Raji (cell line): ENCODE data around the gene FXYD7.

Experiments
- POLR2A ChIP-seq: IDR thresholded peaks from 2 replicates; pipeline ENCODE4 v1.6.1; 2011; ENCODE audit warnings: low read depth, low read length, control low read depth; ENCODE audit not compliant: insufficient read depth

Gene FXYD7

DNA sequence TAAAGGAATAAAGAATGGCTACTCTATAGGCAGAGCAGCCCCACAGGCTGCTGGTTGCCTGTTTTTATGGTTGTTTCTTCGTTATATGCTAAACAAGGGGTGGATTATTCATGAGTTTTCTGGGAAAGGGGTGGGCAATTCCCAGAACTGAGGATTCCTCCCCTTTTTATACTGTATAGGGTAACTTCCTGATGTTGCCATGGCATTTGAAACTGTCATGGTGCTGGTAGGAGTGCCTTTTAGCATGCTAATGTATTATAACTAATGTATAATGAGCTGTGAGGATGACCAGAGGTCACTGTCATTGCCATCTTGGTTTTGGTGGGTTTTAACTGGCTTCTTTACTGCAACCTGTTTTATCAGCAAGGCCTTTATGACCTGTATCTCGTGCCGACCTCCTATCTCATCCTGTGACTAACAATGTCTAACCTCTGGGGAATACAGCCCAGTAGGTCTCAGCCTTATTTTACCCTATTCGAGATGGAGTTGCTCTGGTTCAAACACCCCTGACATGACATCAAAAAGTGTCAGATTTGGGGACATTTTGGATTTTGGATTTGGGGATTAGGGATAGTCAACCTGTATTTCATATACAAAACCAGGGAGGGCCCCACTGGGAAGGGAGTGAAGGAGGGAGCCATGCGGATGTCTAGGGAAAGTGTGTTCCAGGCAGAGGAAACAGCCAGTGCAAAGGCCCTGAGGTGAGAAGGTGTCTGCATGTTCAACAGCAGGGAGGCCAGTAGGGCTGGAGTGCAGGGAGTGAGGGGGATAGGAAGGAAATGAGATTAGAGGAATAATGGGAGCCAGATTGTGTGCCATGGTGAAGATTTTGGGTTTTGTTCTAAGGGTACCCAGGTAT is 22.4 kb downstream of the FXYD7 start:
- TF ChIP-seq POLR2A: no peak

DNA sequence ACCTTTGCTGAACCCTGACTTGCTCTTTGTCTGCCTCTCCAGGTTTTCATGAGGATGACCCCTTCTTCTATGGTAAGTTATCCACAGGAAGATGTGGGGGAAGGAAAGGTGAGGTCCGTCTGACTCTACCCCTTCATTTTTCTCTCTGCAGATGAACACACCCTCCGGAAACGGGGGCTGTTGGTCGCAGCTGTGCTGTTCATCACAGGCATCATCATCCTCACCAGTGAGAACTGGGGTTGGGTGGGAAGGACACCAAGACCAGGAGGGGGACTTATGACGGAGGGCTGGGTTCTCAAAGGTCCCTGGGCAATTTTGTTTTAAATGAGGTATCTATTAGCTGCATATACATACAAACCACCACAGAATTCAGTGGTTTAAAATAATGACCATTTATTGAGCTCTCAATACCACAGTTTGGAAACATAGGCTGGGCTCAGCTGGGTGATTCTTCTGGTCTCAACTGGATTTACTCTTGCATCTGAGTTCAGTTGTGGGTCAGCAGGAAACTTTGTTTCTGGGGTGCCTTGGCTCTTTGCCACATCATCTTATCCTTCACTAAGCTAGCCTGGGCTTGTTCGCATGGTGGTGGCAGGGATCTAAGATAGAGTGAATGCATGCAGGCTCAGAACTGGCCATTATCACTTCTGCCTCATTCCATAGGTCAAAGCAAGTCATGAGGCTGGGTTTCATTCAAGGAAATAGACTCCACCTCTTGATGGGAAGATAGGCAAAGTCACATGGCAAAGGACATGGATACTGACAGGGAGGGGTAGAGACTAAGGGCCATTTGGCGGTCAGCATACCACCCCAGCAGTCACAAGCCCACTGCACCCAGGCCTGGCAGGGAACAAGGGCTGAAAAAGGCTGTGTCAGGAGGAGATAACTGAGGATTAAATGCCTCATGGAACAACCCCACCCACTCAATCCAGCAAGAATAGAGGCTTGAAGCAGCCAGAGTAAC is 23.3 kb downstream of the FXYD7 start:
- TF ChIP-seq POLR2A: no peak

DNA sequence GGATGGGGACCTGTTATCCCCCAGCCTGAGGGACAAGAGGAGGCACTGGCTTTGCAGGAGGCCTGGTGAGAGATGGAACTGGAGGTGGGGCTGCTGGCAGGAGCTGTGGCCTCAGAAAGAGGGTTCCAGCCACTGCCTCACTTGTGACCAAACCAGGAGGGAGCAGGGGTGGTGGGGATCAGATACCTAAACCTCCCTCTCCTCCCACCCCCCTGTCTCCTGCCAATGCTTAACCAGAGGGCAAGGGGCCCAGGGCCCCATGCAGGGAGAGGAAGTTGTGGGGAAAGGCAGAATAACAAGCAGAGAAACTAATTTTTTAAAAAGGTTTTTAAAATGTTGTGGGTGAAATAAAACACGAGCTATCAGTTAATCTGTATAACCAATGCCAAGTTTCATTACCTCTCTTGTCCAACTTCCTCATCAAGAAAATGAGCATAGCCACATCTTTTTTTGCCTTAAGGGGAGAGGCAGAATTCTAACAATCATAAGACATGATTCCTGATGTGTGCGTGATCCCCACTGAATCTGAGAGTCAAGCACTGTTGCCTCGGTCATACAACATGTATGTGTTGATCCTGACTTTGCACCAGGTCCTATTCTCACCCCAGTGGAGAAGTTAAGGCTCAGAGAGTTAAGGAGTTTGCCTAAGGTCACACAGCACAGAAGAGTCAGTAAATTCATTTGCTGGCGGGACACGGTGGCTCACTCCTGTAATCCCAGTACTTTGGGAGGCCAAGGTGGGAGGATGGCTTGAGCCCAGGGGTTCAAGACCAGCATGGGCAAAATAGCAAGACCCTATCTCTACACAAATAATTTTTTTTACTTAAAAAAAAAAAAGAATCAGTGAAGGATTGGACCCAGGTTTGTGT is 24.4 kb downstream of the FXYD7 start:
- TF ChIP-seq POLR2A: no peak

DNA sequence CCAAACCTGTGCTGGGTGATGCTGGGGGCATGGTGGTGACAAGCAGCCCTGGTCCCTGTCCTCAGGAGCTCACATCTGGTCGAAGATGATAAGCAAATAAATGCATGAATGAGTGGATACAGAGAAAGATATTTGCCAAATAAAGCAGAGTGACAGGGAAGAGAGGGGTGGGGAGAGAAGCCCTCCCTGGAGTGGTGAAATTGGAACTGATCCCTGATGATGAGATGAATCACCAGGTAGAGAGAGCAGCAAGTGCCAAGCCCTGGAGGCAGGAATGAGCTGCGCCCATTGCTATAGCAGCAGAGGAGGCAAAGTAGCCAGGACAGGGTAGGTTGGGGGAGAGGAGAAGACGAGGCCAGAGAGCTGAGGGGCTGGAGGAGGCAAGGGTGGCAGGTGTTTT is 25.1 kb downstream of the FXYD7 start:
- no peak for TF ChIP-seq POLR2A

DNA sequence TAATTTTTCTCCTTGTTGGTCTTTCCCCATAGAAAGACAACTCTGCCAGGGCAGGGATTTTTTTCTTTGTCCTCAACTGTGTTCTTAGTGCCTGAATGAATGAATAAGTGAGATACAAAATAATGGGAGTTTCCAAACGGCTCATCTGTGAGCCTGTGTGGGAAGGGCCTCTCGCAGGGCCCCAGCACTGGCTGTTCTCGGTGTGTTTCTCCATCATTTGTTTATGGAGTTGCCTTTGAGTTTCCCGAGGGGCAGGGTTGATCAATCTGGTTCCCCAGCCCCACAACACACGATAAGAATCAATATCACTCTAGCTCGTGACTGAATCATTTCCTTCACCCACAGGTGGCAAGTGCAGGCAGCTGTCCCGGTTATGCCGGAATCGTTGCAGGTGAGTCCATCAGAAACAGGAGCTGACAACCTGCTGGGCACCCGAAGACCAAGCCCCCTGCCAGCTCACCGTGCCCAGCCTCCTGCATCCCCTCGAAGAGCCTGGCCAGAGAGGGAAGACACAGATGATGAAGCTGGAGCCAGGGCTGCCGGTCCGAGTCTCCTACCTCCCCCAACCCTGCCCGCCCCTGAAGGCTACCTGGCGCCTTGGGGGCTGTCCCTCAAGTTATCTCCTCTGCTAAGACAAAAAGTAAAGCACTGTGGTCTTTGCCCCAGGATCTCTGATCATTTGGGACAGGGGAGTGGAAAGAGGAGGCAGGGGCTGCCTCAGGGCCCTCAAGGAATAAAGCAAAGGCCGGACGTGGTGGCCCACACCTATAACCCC is 26.4 kb downstream of the FXYD7 start:
- TF ChIP-seq POLR2A: no peak

DNA sequence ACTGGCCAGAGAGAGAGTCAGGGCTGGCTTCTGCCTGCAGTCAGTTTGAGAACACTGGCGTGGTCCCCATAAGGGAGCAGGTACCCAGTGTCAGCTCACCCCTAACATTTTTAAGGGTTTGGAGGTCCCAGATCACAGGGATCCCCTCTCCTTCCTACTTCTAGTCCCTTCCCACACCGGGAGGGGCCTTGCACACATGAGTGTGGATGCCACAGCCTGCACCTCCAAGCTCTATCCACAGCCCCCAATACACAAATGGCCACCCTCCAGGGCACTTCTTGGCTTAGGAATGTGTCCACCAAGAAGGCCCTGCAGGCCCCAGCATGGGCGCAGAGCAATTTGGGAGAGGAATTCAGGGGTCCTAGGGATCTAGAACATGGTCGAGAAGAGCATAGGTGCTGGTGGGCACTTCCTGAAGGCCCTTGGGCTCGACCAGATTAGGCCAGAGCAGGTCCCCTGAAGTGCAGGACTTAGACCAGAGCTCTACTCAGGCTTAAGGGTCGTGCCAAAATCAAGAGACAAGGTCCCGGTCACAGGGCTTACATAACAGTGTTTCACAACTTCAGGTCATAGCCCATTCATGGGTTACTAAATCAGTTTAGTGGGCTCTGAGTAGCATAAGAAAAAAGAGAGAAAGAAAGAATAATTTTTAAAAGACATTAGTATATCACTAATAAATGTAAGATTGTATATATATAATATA is 27.5 kb downstream of the FXYD7 start:
- TF ChIP-seq POLR2A: no peak

DNA sequence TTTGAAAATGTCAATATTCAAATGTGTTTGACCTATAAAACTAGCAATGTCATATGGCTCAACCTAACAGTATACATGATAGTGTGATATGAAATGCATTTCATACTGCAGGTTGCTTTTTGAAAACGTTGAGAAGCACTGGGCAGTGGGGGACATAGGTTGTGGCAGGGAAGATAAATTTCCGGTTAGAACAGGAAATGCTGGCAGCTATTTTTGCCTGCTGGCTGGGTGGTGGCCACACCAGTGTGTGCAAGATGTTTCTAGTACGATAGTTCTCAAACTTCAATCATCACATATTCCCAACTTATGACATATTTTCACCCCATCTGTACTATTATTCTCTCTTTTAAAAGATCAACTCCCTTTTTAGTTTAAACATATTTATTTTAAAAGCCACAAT is 28.7 kb downstream of the FXYD7 start:
- no peak for TF ChIP-seq POLR2A

DNA sequence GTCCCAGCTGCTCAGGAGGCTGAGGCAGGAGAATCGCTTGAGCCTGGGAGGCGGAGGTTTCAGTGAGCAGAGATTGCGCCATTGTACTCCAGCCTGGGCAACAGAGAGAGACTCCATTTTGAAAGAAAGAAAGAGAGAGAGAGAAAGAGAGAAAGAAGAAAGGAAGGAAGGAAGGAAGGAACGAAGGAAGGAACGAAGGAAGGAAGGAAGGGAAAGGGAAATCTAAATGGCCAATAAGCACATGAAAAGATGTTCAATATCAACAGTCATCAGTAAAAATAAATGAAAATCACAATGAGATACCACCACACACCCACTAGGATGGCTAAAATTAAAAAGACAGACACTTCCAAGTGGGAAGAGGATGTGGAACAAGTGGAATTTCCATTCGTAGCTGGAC is 31.2 kb downstream of the FXYD7 start:
- TF ChIP-seq POLR2A: no peak

DNA sequence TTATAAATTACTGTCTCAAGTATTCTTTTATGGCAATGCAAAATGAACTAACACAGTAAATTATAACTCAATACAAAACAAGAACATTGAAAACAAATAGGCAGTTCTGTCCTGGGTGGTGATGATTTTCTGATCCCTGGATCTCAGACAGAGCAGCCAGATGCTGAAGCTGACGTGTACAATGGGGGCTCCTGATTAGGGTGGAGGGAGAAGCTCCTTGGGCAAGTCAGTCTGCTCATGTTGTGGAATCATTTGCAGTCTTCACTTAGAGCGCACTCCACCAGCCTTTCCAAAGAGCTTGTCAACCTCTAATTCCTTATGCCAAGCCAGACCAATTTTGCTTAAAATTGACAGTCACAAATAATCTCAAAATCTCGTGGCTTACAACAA is 33.1 kb downstream of the FXYD7 start:
- no peak for TF ChIP-seq POLR2A

DNA sequence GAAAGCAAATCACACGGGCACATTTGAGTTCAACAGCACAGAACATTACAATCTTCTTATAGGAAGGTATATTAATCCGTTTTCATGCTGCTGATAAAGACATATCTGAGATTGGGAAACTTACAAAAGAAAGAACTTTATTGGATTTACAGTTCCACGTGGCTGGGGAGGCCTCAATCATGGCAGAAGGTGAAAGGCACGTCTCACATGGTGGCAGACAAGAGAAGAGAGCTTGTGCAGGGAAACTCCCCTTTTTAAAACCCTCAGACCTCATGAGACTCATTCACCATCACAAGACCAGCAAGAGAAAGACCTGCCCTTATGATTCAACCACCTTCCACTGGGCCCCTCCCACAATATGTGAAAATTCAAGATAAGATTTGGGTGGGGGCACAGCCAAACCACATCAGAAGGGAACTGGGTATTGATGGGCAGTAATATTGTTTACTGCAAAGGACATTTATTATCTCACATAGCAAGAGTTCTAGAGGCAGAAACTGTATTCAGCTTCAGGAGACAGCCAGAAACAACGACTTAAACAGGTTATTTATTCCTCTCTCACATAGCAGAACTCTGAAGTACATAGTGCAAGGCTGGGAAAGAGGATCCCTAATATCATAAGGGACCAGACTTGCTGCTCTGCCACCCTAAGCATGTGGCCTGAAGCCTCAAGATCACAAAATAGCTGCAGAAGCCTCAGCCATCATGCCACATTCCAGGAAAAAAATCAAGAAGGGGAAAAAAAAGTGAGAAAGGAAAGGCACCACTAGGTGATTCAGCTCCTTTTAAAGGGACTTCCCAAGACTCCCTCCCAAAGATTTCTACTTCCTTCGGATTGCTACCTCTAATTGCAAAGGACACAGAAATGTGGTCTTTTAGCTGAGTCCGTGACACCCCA is 34.6 kb downstream of the FXYD7 start:
- no peak for TF ChIP-seq POLR2A

DNA sequence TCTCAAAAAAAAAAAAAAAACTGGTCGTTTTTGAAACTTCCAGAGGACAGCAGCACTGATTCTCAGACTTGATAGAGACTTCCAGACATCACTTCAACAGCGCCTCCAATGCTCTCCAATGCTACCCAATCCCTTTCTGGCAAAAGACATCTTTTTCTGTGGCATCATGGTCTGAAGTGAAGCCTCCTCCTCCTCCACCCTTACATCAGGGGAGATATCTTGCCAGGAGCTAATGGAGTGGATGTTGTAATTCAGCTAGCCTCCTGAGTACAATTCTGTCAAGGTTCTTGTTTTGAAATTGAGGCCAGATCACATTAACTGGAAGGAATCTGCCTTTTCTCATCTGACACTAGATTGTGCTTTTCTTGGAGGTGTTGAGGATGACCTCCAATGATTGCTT is 35.6 kb downstream of the FXYD7 start:
- TF ChIP-seq POLR2A: no peak

DNA sequence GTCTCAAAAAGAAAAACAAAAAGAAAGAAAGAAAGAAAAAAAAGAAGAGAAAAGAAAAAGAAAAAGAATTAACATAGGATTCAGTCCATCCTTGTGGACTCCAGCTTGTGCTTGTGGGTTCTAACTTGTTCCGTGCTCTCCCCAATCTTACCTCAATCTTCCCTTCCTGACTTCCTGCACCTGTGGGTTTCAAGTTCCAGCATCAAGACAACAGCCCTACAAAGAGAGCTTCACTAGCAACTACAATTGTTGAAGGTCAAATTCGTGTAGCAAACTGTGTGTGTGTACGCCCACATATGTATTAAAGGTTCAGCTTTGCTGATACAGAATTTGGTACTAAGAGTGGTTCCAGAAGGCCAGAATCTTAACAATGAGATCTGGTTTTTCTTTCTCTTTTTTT is 36.8 kb downstream of the FXYD7 start:
- no peak for TF ChIP-seq POLR2A

DNA sequence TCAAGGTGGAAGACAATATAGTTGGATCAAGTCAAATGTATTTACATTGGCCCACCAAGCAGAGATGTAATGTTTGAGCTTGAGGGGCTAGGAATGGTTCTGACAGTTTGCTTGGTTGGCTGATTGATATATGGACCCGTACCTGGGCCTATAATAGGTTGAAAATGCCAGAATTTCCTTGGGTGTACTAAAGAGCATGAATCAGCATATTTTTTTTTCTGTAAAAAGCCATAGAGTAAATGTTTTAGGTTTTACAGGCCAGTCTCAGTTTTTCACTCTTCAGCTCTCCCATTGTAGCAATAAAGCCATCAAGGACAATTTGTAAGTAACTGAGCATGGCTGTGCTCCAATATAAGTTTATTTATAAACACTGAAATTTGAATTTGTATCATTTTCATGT is 38.3 kb downstream of the FXYD7 start:
- TF ChIP-seq POLR2A: no peak
